HFFc6 (cell line): ENCODE measurements around the gene RBM8A. TPM values are rescaled to one million over a fixed set of nuclear protein-coding genes. Genes with fewer than 3 reads are reported as not detected.

Source experiments
- DNase-seq: peaks from one replicate; pipeline ENCODE4 v3.0.0-alpha.2; 2018
- H3K27ac Mint-ChIP-seq: 2 replicates; pipeline ENCODE4 v1.8.0; 2020; ENCODE audit warnings: mild to moderate bottlenecking, mixed read lengths
- H3K27me3 Mint-ChIP-seq: 2 replicates; pipeline ENCODE4 v1.8.0; 2021; ENCODE audit warnings: mild to moderate bottlenecking, moderate library complexity, mixed read lengths; ENCODE audit not compliant: insufficient read depth
- H3K36me3 Mint-ChIP-seq: 2 replicates; pipeline ENCODE4 v1.8.0; 2021; ENCODE audit warnings: low read depth, mixed read lengths
- H3K4me1 Mint-ChIP-seq: 2 replicates; pipeline ENCODE4 v1.8.0; 2020; ENCODE audit warnings: low read depth, mixed read lengths
- H3K4me3 Mint-ChIP-seq: 2 replicates; pipeline ENCODE4 v1.8.0; 2020; ENCODE audit warnings: mild to moderate bottlenecking, moderate library complexity, mixed read lengths
- H3K9me3 Mint-ChIP-seq: 2 replicates; pipeline ENCODE4 v1.8.0; 2020; ENCODE audit warnings: mild to moderate bottlenecking, mixed read lengths
- CTCF ChIP-seq: fragments of 200-600 bp; sonication (generic); IDR thresholded peaks from 2 replicates; pipeline ENCODE4 v1.5.0; 2021; ENCODE audit warnings: antibody characterized with exemption, mild to moderate bottlenecking
- total RNA-seq, 6 experiments: library from RNA; stranded (reverse); fragmentation: NEBNext Ultra II Directional; extraction: Animal tissue kit (Norgen Biotek cat#: 25700); gene quantifications; 2 replicates in 1 of 6; 3 replicates in 5 of 6; pipeline ENCODE4 v1.2.3, GENCODE V29; 2021

The RBM8A gene
- total RNA-seq, 6 experiments from 2014 or later = 135 to 166 (median 157) TPM

GRCh38 chr1:145918992-145919939 is 8.0 kb downstream of the RBM8A start:
- H3K9me3 Mint-ChIP-seq = no peaks in the 10 kb centered on the region
- peak overlapping the region; percentile 97 for H3K4me3 Mint-ChIP-seq
- peaks cover 22% of the 10 kb centered on the region for H3K36me3 Mint-ChIP-seq
- TF ChIP-seq CTCF = no peak
- peaks cover 35% of the 10 kb centered on the region for H3K4me1 Mint-ChIP-seq
- H3K27me3 Mint-ChIP-seq = peaks cover 10% of the 10 kb centered on the region
- H3K27ac Mint-ChIP-seq = peak overlapping the region; percentile 95
- DNase-seq = peak; percentile 49

- peak within 1 kb of the TSS; percentile 97 for H3K4me3 Mint-ChIP-seq
- 0 out of 2 replicates have a peak, but pooled peaks have one; percentile 0 for TF ChIP-seq CTCF
- no peaks in the 10 kb centered on the region for H3K9me3 Mint-ChIP-seq
These were observed 8.9 kb downstream of the RBM8A start, which contains the start of gene PEX11B for GRCh38 chr1:145918144-145918991. PEX11B (minus strand) TSS chr1:145918717; CDS start chr1:145918688, 29 bp downstream.

GRCh38 chr1:145917595-145917994 is 9.7 kb downstream of the RBM8A start:
- no peak for TF ChIP-seq CTCF
- peaks cover 35% of the 10 kb centered on the region for H3K4me1 Mint-ChIP-seq
- peak overlapping the region; percentile 95 for H3K27ac Mint-ChIP-seq
- H3K36me3 Mint-ChIP-seq = peaks cover 31% of the 10 kb centered on the region
- DNase-seq = no peak
- H3K4me3 Mint-ChIP-seq = peak overlapping the region; percentile 97
- H3K27me3 Mint-ChIP-seq = peaks cover 10% of the 10 kb centered on the region
- H3K9me3 Mint-ChIP-seq = no peaks in the 10 kb centered on the region

More at GRCh38 chr1:145918144-145918991, 8.9 kb downstream of the RBM8A start, which contains the start of gene PEX11B:
- Mint-ChIP-seq H3K4me1 (peaks cover 35% of the 10 kb centered on the region), H3K36me3 (peaks cover 26% of the 10 kb centered on the region), H3K27me3 (peaks cover 10% of the 10 kb centered on the region), H3K27ac (peak within 1 kb of the TSS; percentile 95)
- DNase-seq = peak; percentile 80

- no peak for DNase-seq
- Mint-ChIP-seq H3K4me1 (peaks cover 35% of the 10 kb centered on the region), H3K27ac (peak overlapping the region; percentile 65), H3K4me3 (peak overlapping the region; percentile 97), H3K9me3 (no peaks in the 10 kb centered on the region), H3K27me3 (peaks cover 10% of the 10 kb centered on the region), H3K36me3 (peaks cover 34% of the 10 kb centered on the region)
- TF ChIP-seq CTCF = no peak
These were observed 10.5 kb downstream of the RBM8A start for GRCh38 chr1:145916745-145917144.

- no peak for DNase-seq
- Mint-ChIP-seq H3K27ac (peak overlapping the region; percentile 20; the same call in 1 of the 2 replicates), H3K27me3 (no peaks in the 10 kb centered on the region), H3K36me3 (peaks cover 38% of the 10 kb centered on the region), H3K9me3 (no peaks in the 10 kb centered on the region), H3K4me3 (no peak overlapping the region), H3K4me1 (peaks cover 35% of the 10 kb centered on the region)
- no peak for TF ChIP-seq CTCF
These were observed 15.1 kb downstream of the RBM8A start for GRCh38 chr1:145912128-145912641.
